ENCODE measurements around the gene EXOSC9. TPM values are rescaled to one million over a fixed set of nuclear protein-coding genes. Genes with fewer than 3 reads are reported as not detected.

EXOSC9 gene
- total RNA-seq, 1 experiment from 2014 or later = 69.1 TPM

DNA sequence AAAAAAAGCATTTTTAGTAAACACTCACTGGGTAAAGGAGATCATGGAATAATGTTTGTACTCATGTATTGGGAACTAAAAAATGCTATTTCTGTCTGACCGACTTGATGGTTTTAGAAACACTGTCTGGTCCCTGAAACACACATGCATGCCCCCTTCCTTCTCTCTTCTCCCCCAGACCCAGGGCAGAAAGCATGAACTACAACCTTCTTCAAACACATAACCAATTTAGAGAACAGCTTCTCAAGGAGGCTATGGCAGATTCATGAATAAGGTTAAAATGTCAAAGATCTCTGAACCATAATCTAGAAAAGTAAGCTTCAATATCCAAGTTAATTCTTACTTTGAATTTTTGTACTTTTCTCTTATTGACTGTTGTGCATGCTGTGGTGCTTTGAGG, 16.6 kb downstream of the EXOSC9 start:
- Mint-ChIP-seq H3K4me1 (peaks cover 8 to 11% of the 10 kb centered on the region in 2 experiments), H3K36me3 (ENCODE audit: insufficient read depth in 1 of 3, low read depth in 3 of 3) (peaks cover 39 to 77% (median 73%) of the 10 kb centered on the region in 3 experiments; a peak in 6 of 7 replicates), H3K27me3 (ENCODE audit: low read depth) (no peaks in the 10 kb centered on the region), H3K27ac (peak overlapping the region; percentile 9 to 53 (median 40); a peak in 3 of 7 replicates), H3K4me3 (no peak overlapping the region), H3K9me3 (no peaks in the 10 kb centered on the region)
- Histone ChIP-seq H3K27me3 (ENCODE audit: insufficient read depth, low read length) (no peaks in the 10 kb centered on the region), H2BK120ac (ENCODE audit: low read depth, low read length, poor library complexity, severe bottlenecking) (no peak overlapping the region), H2AFZ (ENCODE audit: low read length) (no peak overlapping the region), H2BK20ac (ENCODE audit: low read depth, low read length, poor library complexity, severe bottlenecking) (no peak overlapping the region), H2BK15ac (ENCODE audit: low read depth, low read length) (no peak overlapping the region), H3K14ac (ENCODE audit: insufficient read depth, low read length) (no peak overlapping the region), H3K23ac (ENCODE audit: insufficient read length, low read depth, low read length) (no peak overlapping the region), H3K18ac (ENCODE audit: insufficient read length, low read depth, low read length) (no peak overlapping the region), H3T11ph (ENCODE audit: low read length) (no peak overlapping the region), H3K27ac (ENCODE audit: insufficient read length, low read depth, low read length) (no peak overlapping the region), H3K4ac (ENCODE audit: low read depth, low read length) (no peak overlapping the region), H3K23me2 (ENCODE audit: insufficient read length, low read depth, low read length, poor library complexity, severe bottlenecking) (peaks cover 5% of the 10 kb centered on the region), H3K9me3 (ENCODE audit: control insufficient read depth, low read depth, low read length) (no peaks in the 10 kb centered on the region), H2BK5ac (ENCODE audit: insufficient read length, low read length) (no peak overlapping the region), H2AK5ac (ENCODE audit: insufficient read length, low read length) (no peak overlapping the region), H2BK12ac (ENCODE audit: insufficient read length, low read depth, low read length) (no peak overlapping the region), H3K79me1 (ENCODE audit: insufficient read depth, low read depth, low read length, poor library complexity, severe bottlenecking) (peaks cover 4% of the 10 kb centered on the region), H3K56ac (ENCODE audit: insufficient read length, low read depth, low read length) (no peak overlapping the region), H4K5ac (ENCODE audit: insufficient read length, low read depth, low read length) (no peak overlapping the region), H3K79me2 (ENCODE audit: insufficient read depth, low read length) (peaks cover 5% of the 10 kb centered on the region; the same call in 1 of the 2 replicates), H4K91ac (ENCODE audit: insufficient read length, low read depth, low read length) (no peak overlapping the region), H4K20me1 (ENCODE audit: control insufficient read depth, insufficient read depth, insufficient read length) (no peaks in the 10 kb centered on the region), H3K4me2 (ENCODE audit: insufficient read depth, insufficient read length, low read length) (no peak overlapping the region), H3K4me1 (ENCODE audit: insufficient read depth, low read length) (no peaks in the 10 kb centered on the region), H4K8ac (replicated peaks; ENCODE audit: insufficient read length, low read depth, low read length) (no peak overlapping the region), H3K9ac (ENCODE audit: extremely low read depth, insufficient read length, low read length) (no peak overlapping the region)
- TF ChIP-seq, protein P1, sequence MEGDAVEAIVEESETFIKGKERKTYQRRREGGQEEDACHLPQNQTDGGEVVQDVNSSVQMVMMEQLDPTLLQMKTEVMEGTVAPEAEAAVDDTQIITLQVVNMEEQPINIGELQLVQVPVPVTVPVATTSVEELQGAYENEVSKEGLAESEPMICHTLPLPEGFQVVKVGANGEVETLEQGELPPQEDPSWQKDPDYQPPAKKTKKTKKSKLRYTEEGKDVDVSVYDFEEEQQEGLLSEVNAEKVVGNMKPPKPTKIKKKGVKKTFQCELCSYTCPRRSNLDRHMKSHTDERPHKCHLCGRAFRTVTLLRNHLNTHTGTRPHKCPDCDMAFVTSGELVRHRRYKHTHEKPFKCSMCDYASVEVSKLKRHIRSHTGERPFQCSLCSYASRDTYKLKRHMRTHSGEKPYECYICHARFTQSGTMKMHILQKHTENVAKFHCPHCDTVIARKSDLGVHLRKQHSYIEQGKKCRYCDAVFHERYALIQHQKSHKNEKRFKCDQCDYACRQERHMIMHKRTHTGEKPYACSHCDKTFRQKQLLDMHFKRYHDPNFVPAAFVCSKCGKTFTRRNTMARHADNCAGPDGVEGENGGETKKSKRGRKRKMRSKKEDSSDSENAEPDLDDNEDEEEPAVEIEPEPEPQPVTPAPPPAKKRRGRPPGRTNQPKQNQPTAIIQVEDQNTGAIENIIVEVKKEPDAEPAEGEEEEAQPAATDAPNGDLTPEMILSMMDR (conservative IDR thresholded peaks at IDR 0.05) = no peak
- DNase-seq = no peak
- WGBS (ENCODE audit: extremely low coverage, insufficient read length, low lambda C conversion rate) = no CpG with 5 or more reads among the region's 1 CpG

Data from H9 (cell line).